NK-92 (cell line): ENCODE measurements around the gene PMPCB.

ENCODE experiments used
- DNase-seq: peaks from one replicate; lab custom pipeline; 2025; ENCODE audit not compliant: unreplicated experiment; lab: John Stamatoyannopoulos, UW

The PMPCB gene

DNA sequence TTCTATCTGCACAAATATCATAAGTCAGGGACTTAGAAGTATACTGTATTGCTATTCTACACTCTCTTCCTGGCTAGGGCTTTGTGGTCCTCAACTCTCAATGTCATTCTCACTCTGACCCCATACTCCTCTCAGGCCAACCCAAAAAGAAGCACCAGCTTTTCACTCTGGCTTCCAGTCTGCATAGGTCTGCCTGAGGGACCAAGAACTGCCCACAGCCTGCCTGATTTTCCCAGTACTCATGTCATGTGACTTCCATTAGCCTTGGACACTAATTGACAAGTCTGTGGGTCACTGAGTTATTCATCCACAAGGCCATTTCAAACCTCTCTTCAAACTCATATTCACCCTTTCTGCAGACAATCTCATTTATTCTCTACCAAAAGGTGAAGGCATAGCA, 19.8 kb downstream of the PMPCB start:
- no peak for DNase-seq

DNA sequence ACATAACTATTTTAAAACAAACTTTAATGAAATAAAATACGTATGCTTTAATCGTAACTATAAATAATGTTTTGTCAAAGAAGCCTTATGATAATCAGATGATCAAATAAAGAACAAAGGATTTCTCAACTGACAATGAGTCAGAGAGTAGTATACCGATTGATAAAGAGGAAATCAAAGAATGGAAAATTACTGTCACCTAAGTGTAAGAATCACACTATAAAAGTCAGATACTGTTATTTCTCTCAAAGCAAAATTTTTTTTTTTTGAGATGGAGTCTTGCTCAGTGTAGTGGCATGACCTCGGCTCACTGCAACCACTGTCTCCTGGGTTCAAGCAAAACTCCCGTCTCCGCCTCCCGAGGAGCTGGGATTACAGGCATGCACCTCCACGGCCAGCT, 28.5 kb downstream of the PMPCB start:
- DNase-seq = no peak

DNA sequence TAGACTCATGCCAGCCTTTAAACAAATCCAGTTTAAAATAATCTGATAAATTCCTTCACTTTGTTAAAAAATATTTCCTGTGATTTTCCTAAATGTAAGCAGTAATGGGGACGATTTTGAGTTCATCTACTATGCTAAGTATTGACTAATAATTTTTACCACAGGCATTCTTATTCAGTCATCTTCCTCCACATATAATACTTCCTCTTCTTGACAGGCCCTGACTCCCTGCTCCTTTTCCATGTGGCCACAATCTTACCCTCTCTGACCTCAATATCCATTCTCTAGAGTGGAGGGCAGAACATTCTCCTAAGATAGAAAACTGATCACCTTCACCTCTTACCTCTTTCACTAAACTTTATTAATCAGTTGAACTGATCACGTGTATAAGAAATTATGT, 39.5 kb downstream of the PMPCB start:
- no peak for DNase-seq

DNA sequence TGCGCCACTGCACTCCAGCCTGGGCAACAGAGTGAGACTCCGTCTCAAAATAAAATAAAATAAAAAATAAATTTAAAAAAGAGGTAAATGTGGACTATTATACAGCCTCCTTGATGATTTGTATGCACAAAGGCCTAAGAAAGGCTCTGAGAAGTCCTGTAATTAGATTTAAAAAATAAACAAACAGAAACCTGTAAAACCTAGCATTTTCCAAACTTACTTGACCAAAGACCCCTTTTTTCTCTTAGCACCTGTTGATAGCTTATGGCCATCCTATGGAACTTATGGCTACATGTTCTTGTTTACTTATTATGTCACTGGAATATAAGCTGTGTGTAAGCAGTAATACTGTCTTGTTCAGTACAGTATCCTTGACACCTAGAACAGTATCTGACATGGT, 41.6 kb downstream of the PMPCB start:
- no peak for DNase-seq

DNA sequence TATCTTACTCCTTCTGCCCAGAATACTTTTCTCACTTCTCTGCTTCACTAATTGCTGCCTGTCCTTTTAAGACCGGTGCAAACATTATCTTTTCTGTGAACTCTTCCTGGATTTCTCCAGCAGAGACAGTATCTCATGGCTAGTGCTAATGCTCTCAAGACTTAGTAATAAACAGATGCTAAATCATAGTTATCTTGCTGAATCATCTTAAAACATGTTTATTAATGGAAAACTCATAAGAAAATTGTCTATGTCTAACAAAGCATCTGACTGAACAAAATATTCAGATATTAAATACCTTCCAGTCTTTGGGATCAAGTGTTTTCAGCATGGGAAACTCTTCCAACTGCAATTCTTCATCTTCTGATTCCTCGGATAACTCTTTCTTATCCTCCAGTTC, 44.2 kb downstream of the PMPCB start:
- DNase-seq = no peak

DNA sequence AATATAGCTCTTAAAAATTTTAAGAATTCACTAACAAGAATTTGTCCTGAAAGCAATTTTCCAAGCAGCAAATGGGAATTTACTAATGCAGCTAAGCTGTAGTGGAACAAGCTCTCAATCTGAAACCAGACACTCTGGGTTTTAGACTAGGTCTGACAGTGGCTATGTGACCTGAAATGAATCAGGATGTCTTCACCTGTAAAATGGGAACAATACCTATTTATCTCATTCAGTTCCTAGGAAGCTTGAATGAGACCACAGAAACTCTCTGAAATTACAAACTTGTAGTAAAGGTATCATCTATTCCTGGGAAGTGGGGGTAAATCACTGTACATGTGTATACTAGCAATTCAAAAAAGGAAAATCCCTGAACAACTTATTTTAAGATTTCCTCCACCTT, 46.1 kb downstream of the PMPCB start:
- DNase-seq = no peak

DNA sequence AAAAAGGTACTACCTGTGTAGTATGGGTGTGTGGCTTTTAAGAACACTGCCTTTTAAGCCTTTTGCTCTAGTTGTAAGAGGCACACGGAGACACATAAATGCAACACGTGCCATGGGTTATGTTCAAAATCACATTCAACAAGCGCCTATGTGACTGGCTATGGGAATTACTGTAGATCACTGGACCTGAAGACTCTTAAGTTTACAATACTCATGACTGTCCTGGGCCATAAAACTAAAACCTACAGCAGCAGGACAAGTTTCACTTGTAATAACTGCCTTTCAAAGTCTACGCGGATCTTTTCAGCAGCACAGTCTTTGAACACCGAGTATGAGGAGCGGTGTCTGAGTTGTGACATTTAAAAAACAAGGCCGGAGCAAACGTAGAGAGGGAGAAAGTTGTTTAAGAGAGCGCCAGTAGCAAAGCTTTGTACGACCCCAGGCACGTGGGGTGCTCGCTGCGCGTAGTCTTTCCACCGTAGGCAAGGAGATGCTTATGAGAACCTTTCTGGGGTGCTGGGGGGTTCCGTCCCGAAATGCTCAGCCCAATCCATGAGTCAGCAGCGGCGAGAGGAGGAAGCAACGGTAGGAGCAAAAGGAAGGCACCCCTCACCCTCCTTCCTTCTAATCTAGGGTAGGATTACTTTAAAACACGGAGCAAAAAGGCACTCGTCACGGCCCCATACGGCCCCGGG, 46.7 kb downstream of the PMPCB start:
- no peak for DNase-seq

DNA sequence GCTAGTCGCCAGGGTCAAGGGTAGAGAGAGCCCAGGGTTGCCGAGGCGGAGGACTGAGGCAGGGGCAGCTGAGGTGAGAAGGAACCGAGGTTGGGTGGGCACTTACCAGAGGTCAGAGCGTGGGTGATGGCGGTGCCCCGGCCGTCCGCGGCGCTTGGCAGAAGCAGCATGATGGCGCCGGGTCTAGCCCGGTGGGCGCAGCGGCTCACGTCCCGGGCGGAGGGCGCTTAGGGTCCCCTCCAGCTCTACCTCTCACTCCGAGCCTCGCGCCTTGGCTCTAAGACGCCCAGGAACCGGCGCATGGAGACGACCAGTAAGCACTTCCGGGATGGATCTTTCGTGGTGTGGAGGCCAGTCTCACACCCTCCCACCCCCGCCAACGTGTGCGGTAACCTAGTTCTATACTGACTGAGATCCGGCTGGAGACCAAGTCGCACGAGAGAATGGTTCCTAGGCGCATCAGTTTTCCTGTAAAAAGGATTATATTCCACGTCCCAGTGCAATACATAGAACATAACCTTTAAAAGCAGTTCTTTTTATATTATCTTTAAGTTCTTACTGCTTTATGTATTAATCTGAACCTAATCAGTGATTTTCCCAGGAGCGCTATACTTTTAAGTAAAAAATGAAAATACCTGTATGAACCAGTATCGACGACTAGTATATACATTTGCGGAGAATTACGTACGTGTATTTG, 47.4 kb downstream of the PMPCB start, which contains the start of gene DNAJC2:
DNAJC2 (minus strand) TSS at position 315 of the 697 bp plus-strand sequence; CDS start at position 170, 145 bp downstream.
- DNase-seq = no peak

DNA sequence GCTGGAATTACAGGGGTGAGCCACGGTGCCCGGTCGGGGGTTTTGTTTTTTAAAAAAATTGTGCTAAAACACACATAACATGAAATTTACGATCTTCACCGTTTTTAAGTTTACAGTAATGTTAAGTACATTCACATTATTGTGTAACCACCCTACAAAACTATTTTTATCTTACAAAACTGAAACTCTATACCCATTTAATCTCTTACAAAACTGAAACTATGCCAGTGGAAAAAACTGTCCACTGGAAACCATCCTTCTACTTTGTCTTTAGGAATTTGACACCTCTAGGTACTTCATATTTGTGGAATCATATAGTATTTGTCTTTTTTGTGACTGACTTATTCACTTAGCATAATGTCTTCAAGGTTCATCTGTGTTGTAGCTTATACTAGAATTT, 49.2 kb downstream of the PMPCB start:
- no peak for DNase-seq

DNA sequence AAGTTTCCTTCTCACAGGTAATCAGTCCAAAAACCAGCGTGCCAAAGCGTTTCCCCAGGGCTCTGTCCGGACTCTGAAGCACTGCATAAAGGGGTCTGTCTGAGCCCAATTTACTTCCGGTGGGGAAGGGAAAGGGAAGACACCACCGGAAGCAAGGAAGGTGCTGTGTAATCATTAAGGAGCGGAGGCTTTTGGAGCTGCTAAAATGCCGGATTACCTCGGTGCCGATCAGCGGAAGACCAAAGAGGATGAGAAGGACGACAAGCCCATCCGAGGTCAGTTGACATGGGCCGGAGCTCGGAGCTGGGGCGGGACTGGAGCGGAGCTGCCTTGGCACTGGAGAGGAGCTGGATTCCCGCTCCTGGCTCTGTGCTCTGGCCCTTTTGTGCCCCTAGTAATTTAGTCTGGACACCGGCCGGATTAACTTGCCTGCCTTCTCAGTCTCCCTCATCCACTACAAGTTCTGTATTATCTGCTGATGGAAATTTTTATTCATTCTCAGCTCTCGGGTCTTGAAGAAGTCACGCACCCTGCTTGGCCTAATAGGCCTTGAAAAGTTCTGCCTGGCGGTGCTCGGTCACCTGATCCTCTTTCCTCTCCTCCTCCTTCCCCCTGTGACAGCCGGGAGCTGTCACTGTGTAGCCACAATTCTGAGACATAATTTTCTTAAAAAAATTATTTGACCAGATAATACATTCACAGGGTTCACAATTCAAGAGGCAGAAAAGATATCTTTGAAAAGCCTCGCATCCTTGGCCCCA, 50.5 kb downstream of the PMPCB start, which contains the start of gene PSMC2:
PSMC2 (plus strand) TSS at position 137 of the 761 bp plus-strand sequence; CDS start at position 206, 69 bp downstream.
- peak; percentile 58 for DNase-seq

DNA sequence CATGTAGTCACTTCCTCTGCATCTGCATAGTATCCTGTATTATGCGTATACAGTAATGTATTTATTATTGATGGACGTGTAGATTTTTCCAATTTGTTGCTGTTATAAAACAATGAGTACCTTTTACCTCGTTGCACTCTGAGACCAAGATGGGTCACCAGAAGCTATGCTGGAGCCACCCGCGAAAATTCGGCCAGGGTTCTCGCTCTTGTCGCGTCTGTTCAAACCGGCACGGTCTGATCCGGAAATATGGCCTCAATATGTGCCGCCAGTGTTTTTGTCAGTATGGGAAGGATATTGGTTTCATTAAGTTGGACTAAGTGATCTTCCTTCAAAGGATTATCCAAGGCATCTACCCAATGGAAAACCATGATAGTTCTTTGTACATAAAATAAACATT, 51.2 kb downstream of the PMPCB start:
- no peak for DNase-seq

DNA sequence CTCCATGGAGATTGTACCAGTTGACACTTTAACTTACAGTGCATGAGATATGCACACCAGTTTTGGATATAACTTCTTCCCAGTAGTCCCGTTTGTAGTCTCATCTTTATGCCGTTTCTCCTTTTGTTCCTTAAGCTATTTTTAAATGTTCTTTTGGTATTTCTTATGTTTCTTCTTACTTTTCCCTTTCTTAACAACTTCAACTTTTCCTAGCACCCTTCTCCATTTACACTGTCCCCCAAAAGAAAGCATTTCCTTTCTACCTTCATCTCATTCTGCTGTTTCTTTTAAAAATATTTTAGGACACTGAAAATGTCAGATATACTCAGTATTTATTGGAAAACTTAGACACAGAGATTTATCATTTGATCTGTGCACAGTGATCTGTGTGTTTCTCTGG, 51.7 kb downstream of the PMPCB start:
- DNase-seq = no peak

DNA sequence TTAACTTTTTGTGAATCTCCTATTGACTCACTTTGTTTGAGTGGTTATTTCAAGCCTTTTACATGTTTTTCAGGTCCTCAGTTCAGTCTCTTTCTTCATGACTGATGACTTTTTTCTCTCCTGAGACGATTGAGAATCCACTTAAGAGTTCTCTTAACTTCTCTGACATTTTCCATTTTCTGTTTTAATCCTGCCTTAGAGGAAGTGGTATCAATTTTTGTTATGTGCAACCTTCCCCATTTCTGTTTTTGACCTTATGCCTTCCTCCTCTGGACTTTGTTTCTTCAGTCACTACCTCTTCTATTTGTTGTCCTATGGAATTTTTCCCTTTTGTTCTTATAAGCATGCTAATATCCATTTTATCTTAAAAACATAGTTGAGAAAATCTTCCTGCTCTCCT, 52.6 kb downstream of the PMPCB start:
- DNase-seq = no peak
